GM18870 (cell line): ENCODE results near the gene FARP2.

Experiments used
- ATAC-seq: cut with Tn5 transposase; IDR thresholded peaks from one replicate; pipeline ENCODE4 v1.9.1; 2021; ENCODE audit warnings: moderate library complexity; ENCODE audit not compliant: unreplicated experiment

Gene FARP2

GRCh38 chr2:241454837-241455485, 98.9 kb downstream of the FARP2 start:
- no peak for ATAC-seq

- ATAC-seq = no peak
Measured at GRCh38 chr2:241456546-241456945, 100.5 kb downstream of the FARP2 start.

- no peak for ATAC-seq
Measured at GRCh38 chr2:241458687-241459086, 102.6 kb downstream of the FARP2 start.

- no peak for ATAC-seq
Measured at GRCh38 chr2:241459520-241459919, 103.4 kb downstream of the FARP2 start.

- ATAC-seq = no peak
Measured at GRCh38 chr2:241460631-241461030, 104.5 kb downstream of the FARP2 start.

- no peak for ATAC-seq
Measured at GRCh38 chr2:241461693-241462677, 105.9 kb downstream of the FARP2 start.

GRCh38 chr2:241463276-241464135, 107.4 kb downstream of the FARP2 start:
- no peak for ATAC-seq

- ATAC-seq = no peak
Measured at GRCh38 chr2:241465543-241465942, 109.5 kb downstream of the FARP2 start.

GRCh38 chr2:241466230-241466629, 110.1 kb downstream of the FARP2 start:
- ATAC-seq = no peak

GRCh38 chr2:241467777-241468475, 111.8 kb downstream of the FARP2 start:
- no peak for ATAC-seq

- ATAC-seq = no peak
Measured at GRCh38 chr2:241468476-241468781, 112.3 kb downstream of the FARP2 start.

- ATAC-seq = no peak
Measured at GRCh38 chr2:241469746-241470145, 113.7 kb downstream of the FARP2 start.

GRCh38 chr2:241473399-241473798, 117.3 kb downstream of the FARP2 start:
- ATAC-seq = no peak

- ATAC-seq = no peak
Measured at GRCh38 chr2:241475267-241475666, 119.2 kb downstream of the FARP2 start.

GRCh38 chr2:241478166-241478565, 122.1 kb downstream of the FARP2 start:
- ATAC-seq = no peak

- ATAC-seq = no peak
Measured at GRCh38 chr2:241479026-241479898, 123.2 kb downstream of the FARP2 start.

GRCh38 chr2:241481687-241482086, 125.6 kb downstream of the FARP2 start:
- ATAC-seq = no peak

GRCh38 chr2:241482126-241482955, 126.3 kb downstream of the FARP2 start:
- ATAC-seq = no peak

- ATAC-seq = no peak
Measured at GRCh38 chr2:241483305-241483704, 127.2 kb downstream of the FARP2 start.
